GM12873 (cell line): ENCODE results near the gene BDH1.

Experiments
- CTCF ChIP-seq: IDR thresholded peaks from 2 replicates; pipeline ENCODE4 v1.5.1; 2012; ENCODE audit warnings: low read depth, mild to moderate bottlenecking, moderate library complexity, low read length, control low read depth; ENCODE audit not compliant: insufficient read depth; ENCODE audit errors: missing control alignments

BDH1 gene

GRCh38 chr3:197471221-197472010 lies 84.4 kb downstream of the BDH1 start:
- no peak for TF ChIP-seq CTCF

GRCh38 chr3:197468866-197469382 lies 86.8 kb downstream of the BDH1 start:
- no peak for TF ChIP-seq CTCF

- no peak for TF ChIP-seq CTCF
These were observed 87.6 kb downstream of the BDH1 start for GRCh38 chr3:197468167-197468566.

GRCh38 chr3:197466586-197467399 lies 89.0 kb downstream of the BDH1 start:
- no peak for TF ChIP-seq CTCF

- TF ChIP-seq CTCF: no peak
These were observed 89.7 kb downstream of the BDH1 start for GRCh38 chr3:197465996-197466549.

GRCh38 chr3:197465197-197465995 lies 90.4 kb downstream of the BDH1 start:
- TF ChIP-seq CTCF: no peak

GRCh38 chr3:197464794-197465193 lies 91.0 kb downstream of the BDH1 start:
- no peak for TF ChIP-seq CTCF
